OCI-LY7 (cell line): ENCODE data around the gene RNF213. TPM values are rescaled to one million over a fixed set of nuclear protein-coding genes. Genes with fewer than 3 reads are reported as not detected.

Source experiments
- BruUV-seq: library from RNA; stranded (reverse); fragments of 400-500 nt; replicated peaks from 2 replicates; lab custom pipeline; 2021; lab: Mats Ljungman, UMichigan
- CTCF ChIA-PET: fragments of 300-600 bp; sonication (Branson Sonifier 250); formaldehyde crosslinking; loops from one replicate; lab custom pipeline; 2022; ENCODE audit warnings: antibody characterized with exemption; ENCODE audit not compliant: unreplicated experiment; lab: Charles Lee
- POLR2A ChIA-PET: fragments of 300-600 bp; sonication (Branson Sonifier 250); formaldehyde crosslinking; loops from one replicate; lab custom pipeline; 2022; ENCODE audit warnings: antibody characterized with exemption; lab: Charles Lee
- DNase-seq: peaks from one replicate; pipeline ENCODE4 v3.0.0-alpha.2; 2015; ENCODE audit warnings: low spot score
- H2AFZ ChIP-seq: fragments of 200-600 bp; sonication (generic), shearing (Covaris generic); 2 replicates; pipeline ENCODE4 v1.6.1; 2014; ENCODE audit warnings: mild to moderate bottlenecking, antibody characterized with exemption, low read length, moderate library complexity
- H3K27ac ChIP-seq: fragments of 200-600 bp; sonication (generic); 2 replicates; pipeline ENCODE4 v1.5.1; 2014; ENCODE audit warnings: mixed run types, low read depth, mild to moderate bottlenecking, moderate library complexity, low read length, inconsistent platforms; ENCODE audit not compliant: poor library complexity, severe bottlenecking
- H3K36me3 ChIP-seq: fragments of 200-600 bp; sonication (generic); 2 replicates; pipeline ENCODE4 v1.6.1; 2014; ENCODE audit warnings: mild to moderate bottlenecking, antibody characterized with exemption, low read length, moderate library complexity, mixed read lengths; ENCODE audit not compliant: insufficient read depth
- H3K4me1 ChIP-seq: fragments of 200-600 bp; sonication (generic); 2 replicates; pipeline ENCODE4 v1.5.1; 2014; ENCODE audit warnings: mild to moderate bottlenecking, low read length; ENCODE audit not compliant: insufficient read depth, poor library complexity, severe bottlenecking
- H3K4me2 ChIP-seq: fragments of 200-600 bp; sonication (generic); 2 replicates; pipeline ENCODE4 v1.6.1; 2014; ENCODE audit warnings: mild to moderate bottlenecking, low read length
- H3K4me3 ChIP-seq: fragments of 200-600 bp; sonication (generic); 2 replicates; pipeline ENCODE4 v1.5.1; 2014; ENCODE audit warnings: mild to moderate bottlenecking, low read depth, low read length; ENCODE audit not compliant: poor library complexity, severe bottlenecking
- H3K79me2 ChIP-seq: fragments of 200-600 bp; sonication (generic); 2 replicates; pipeline ENCODE4 v1.6.1; 2016; ENCODE audit warnings: low read depth, mild to moderate bottlenecking, low read length, moderate library complexity, mixed read lengths; ENCODE audit not compliant: insufficient read depth
- H3K9me2 ChIP-seq: fragments of 200-600 bp; sonication (generic); 2 replicates; pipeline ENCODE4 v1.6.1; 2016; ENCODE audit warnings: mild to moderate bottlenecking, low read length, mixed read lengths; ENCODE audit not compliant: insufficient read depth
- H3K9me3 ChIP-seq: fragments of 200-600 bp; sonication (generic); 2 replicates; pipeline ENCODE4 v1.6.1; 2014; ENCODE audit warnings: mild to moderate bottlenecking, mixed run types, low read length, mixed read lengths
- H4K20me1 ChIP-seq: fragments of 200-600 bp; sonication (generic); 2 replicates; pipeline ENCODE4 v1.6.1; 2014; ENCODE audit warnings: mild to moderate bottlenecking, antibody characterized with exemption, low read length, moderate library complexity, mixed read lengths; ENCODE audit not compliant: insufficient read depth
- CTCF ChIP-seq: fragments of 200-600 bp; sonication (generic); conservative IDR thresholded peaks from 2 replicates; pipeline ENCODE4 v1.5.1; 2014; ENCODE audit warnings: mild to moderate bottlenecking, antibody characterized with exemption, low read length, moderate library complexity, mixed read lengths
- EZH2phosphoT487 ChIP-seq: fragments of 200-600 bp; sonication (generic); IDR thresholded peaks from 2 replicates; pipeline ENCODE4 v1.6.1; 2018; ENCODE audit warnings: low read depth, borderline replicate concordance, mild to moderate bottlenecking, mixed run types, antibody characterized with exemption, low read length, moderate library complexity, mixed read lengths
- intact Hi-C: fragments of 100-400 bp; cut with micrococcal nuclease; formaldehyde crosslinking; loops from one replicate; pipeline ENCODE4 v1.10.0; 2022; ENCODE audit not compliant: unreplicated experiment
- total RNA-seq, 2 experiments: library from RNA; depleted of rRNA in 1 of 2; stranded (reverse); fragments of >200 nt in 1 of 2; shearing (Covaris generic) in 1 of 2; gene quantifications; 2 replicates each; pipeline ENCODE4 v1.2.3, GENCODE V29; 2014 to 2022

The RNF213 gene
- total RNA-seq, 2 experiments from 2014 or later: 58.8 to 68.6 TPM

DNA sequence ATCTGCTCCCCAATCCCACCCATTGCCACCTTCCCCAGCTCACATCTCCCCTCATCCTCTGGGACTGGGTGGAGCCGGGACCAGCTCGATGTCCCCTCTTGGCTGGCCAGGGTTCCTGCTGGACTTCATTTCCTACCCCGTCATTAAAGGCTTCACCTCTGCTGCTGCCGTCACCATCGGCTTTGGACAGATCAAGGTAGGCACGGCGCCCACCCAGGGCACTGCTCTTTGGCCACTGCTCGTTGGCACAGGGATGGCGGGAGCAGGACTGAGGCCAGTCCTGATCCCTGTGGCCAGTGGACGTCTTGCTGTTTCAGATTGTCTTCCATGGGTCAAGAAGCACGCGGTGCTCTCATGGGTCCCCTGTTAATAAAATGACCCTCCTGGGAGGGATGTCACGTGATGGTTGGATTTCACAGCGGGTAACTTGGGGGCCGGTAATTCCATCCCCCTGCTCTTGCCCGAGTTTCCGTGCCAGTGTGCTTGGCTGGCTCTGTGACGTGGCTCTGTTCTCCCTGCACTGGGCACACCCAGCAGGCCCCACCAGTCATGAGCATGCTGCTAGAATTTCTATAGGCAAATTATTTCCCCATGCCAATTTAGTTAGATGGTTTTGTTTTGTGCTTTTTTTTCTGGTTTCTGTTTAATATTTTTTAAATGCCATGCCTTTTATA lies 37.4 kb upstream of the RNF213 start:
- intact Hi-C loops: no loop called here
- POLR2A ChIA-PET: no interaction called here
- H2AFZ ChIP-seq: no peak overlapping the region
- TF ChIP-seq EZH2phosphoT487: no peak
- CTCF ChIA-PET: no interaction called here
- peaks cover 10% of the 10 kb centered on the region for H3K4me1 ChIP-seq
- BruUV-seq: no TSS peak
- H3K9me2 ChIP-seq: no peaks in the 10 kb centered on the region
- no peak overlapping the region for H3K27ac ChIP-seq
- no peak for DNase-seq
- H3K4me3 ChIP-seq: no peak overlapping the region
- H3K9me3 ChIP-seq: no peaks in the 10 kb centered on the region
- no peak overlapping the region for H3K4me2 ChIP-seq
- no peaks in the 10 kb centered on the region for H3K79me2 ChIP-seq
- H3K36me3 ChIP-seq: no peaks in the 10 kb centered on the region
- no peaks in the 10 kb centered on the region for H4K20me1 ChIP-seq

DNA sequence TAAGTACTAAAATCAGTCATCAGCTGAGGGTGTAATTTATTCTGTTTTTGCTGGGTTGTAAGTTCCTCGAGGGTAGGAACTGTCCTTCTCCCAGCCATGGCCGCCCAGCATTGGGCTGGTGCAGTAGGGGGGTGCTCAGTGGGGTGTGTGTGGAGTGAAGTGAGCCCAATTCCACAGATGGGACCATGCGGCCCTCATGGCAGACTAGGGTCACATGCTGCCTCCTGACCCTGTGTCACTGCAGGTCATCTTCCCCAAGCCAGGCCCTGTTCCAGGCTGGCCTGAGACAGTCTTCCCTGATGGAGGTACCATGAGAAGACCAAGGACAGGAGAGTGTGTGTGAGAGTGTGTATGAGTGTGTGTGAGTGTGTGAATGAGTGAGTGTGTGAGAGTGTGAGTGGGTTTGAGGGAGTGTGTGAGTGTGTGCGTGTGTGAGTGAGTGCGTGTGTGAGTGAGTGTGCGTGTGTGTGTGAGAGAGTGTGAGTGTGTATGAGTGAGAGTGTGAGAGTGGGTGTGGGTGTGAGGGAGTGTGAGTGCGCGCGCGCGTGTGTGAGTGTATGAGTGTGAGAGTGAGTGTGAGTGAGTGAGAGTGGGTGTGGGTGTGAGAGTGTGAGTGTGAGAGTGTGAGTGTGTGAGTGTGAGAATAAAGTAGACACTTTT lies 36.7 kb upstream of the RNF213 start:
- Histone ChIP-seq H3K4me1 (peaks cover 9% of the 10 kb centered on the region), H3K4me2 (no peak overlapping the region), H3K9me3 (no peaks in the 10 kb centered on the region), H2AFZ (no peak overlapping the region), H3K79me2 (no peaks in the 10 kb centered on the region), H3K36me3 (no peaks in the 10 kb centered on the region), H3K9me2 (no peaks in the 10 kb centered on the region), H3K27ac (no peak overlapping the region), H4K20me1 (no peaks in the 10 kb centered on the region), H3K4me3 (no peak overlapping the region)
- BruUV-seq: no TSS peak
- POLR2A ChIA-PET: no interaction called here
- DNase-seq: no peak
- TF ChIP-seq EZH2phosphoT487 (no peak), CTCF (no peak)
- intact Hi-C loops: no loop called here
- CTCF ChIA-PET: no interaction called here

- Histone ChIP-seq H3K27ac (no peak overlapping the region), H3K4me3 (no peak overlapping the region), H3K36me3 (no peaks in the 10 kb centered on the region), H3K9me2 (no peaks in the 10 kb centered on the region), H2AFZ (no peak overlapping the region), H3K4me2 (no peak overlapping the region), H3K4me1 (peaks cover 1% of the 10 kb centered on the region), H4K20me1 (no peaks in the 10 kb centered on the region), H3K79me2 (no peaks in the 10 kb centered on the region), H3K9me3 (no peaks in the 10 kb centered on the region)
- intact Hi-C loops: no loop called here
- TF ChIP-seq CTCF (no peak), EZH2phosphoT487 (no peak)
- POLR2A ChIA-PET: no interaction called here
- no peak for DNase-seq
- BruUV-seq: no TSS peak
- CTCF ChIA-PET: no interaction called here
Measured at GRCh38 chr17:80224683-80225082, 36.0 kb upstream of the RNF213 start.
